ENCODE measurements around the gene UPP1.

The UPP1 gene

DNA sequence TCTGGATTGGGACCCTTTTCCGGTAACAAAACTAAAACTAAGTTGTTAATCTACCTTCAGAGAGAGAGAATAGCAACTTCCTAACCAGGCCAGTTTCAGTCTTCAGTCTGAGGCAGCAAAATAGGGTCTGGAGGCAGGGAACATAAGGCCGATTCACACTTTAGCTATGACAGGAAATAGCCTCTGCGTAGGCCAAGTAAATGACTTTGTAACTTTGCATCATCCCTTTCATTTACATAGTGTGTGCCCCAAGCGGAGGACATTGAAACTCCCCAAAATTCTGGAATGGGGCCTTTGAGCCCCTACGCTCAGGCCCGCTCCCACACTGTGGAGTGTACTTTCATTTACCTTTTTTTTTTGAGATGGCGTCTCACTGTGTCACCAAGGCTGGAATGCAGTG, 1.7 kb upstream of the UPP1 start:
- DNase-seq = peak; percentile 70

DNA sequence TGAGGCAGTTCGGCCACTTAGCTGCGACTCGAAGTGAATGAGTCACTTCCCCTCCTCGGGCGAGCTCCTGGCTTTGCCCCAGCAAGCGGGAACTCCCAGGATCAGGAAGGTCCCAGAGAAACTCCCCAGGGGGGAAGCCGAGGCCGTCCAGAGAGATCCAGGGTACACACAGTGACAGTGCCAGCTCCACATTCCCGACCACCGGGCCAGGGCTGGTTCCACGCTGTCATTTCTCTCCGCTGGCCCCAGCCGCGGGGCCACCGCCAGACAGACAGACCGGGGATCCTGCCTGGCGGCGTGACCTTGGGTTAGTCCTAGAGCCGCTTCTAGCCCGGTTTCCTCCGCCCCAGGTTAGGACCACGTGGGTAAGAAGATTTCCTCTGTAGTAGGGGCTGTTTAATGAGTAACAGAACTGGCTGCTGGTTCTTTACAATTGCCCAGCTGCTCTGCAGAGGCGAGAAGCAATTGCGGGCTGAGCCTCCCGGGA, 463 bp upstream of the UPP1 start:
- peak; percentile 92 for DNase-seq

GRCh38 chr7:48090095-48090805, 1.2 kb downstream of the UPP1 start:
- no peak for DNase-seq

DNA sequence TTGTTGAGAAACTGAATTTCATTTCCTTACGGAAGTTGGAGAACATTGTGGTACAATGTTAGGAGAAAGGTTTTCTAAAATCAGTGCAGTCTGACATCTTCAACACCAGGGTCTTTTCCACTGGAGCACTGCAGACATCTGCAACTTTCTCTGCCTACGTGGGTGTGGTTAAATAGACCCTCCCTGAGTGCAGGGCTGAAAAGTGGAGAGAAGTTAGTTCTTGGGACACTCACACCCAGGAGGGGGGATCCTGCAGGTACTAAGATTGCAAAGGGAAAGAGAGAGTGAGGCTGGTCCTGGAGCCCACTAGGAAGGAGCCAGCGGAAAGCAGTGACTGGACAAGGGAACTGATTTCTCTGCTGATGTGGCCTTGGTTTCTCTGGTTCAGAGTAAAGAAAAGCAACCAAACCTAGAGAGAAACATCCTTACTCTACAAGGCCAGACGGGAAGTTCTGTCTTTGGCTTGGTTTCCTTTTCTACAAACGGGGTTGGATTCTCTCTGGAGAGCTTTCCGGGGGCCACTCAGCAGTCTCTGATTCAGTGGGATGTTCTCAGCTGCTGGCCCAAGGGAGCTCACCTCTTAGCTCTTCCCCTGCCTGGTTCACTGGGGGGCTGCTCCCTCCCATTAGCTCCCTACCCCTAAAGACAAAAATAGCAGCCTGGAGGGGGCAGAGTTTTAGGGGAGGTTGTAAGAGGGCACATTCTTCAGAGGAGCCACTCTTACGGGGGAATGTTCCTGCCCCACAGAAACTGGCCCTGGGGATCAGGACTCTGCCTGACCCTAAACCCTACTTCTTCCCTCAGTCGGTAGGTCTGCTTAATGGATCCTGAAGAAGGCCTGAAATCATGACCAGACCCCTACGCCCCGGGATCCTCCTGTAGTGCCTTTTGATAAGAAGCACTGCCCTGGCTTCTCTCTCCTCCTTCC, 2.7 kb downstream of the UPP1 start:
- DNase-seq = no peak

GRCh38 chr7:48094861-48095293, 5.8 kb downstream of the UPP1 start:
- DNase-seq = no peak

DNA sequence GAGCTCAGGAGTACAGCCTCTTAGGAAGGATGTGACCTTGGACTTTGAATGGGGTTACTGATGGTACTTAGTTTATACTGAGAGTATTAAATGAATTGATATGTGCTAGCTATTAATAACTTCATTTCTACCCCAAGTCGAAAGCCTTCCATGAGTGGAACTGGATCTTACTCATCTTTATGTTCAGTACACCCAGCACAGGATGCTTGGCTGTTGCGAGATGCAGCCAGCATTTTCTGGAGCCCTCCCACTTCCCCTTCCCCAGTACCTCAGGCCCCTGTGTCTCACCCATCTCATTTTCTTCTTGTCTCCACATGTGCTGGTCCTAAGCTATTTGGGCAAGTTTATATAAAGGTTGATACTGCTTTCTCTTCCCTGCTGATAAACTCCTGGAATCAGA, 7.2 kb downstream of the UPP1 start:
- peak; percentile 55 for DNase-seq

DNA sequence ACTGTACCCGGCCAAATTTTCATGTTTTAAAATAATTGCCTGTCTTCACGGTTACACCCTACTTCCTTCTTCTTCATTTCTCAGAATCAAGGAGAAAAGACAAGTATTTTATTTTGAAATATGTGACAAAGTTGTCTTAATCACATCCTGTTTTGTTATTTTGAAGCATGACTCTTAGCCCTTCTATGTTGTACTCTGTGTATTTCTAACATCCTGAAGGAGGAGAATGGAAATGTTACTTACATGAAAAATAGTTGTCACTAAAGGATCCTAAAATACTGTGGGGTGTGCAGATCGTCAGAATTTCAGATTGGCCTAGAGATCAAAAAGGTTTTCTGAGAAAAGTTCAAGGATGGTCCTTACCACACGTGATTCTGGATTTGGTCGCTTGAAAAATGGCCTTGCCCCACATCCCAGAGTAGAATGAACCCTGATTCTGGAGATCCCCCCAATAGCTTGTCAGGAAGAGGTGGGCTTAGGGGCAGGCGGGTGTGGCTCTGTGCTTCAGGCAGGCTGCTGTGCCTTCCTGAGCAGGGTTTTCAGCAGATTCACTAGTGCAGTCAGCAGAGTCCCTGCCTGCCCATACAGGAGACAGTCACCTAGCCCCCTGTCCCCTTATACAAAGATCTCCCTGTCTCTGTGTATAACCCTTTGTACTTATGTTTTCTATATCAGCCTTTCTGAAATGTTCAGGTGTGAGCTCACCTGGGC, 8.6 kb downstream of the UPP1 start:
- DNase-seq = no peak

DNA sequence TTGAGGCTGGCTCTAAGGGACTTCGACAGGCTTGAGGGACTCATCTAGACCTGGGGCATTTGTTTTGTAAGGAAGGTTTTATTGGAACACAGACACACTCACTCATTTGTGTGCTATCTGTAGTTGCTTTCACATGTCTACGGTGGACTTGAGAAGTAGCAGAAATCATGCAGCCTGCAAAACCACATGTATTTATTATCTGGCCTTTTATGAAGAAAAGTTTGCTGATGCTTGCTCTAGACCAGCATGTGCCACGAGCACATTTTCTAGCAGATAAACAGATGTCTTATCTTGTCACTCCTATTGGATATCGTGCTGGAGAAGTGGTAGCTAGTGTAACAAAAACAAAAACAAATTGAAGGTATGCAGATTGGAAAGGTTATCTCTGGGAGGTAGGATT, 9.8 kb downstream of the UPP1 start:
- DNase-seq = no peak

GRCh38 chr7:48099781-48100180, 10.7 kb downstream of the UPP1 start:
- DNase-seq = no peak

- no peak for DNase-seq
Measured at GRCh38 chr7:48101352-48101751, 12.3 kb downstream of the UPP1 start.

DNA sequence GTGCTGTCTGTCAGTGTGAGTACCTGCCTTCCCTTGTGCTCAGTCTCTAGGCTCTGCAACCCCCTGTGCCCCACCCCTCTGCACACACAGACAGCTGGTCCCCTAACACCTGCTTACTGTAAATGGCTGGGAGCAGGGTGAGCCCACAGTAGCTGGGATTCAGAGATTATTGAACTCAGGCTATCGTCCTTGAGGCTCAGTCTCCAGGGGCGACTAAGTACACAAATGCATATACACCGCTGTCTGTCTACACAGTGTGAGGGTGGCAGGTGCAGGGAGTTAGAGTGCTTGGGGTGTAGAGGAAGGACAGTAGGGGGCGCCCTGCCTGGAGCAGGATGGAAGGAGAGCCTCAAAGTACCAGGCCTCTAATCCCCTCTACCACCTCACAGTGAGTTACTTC, 12.9 kb downstream of the UPP1 start:
- DNase-seq = no peak

DNA sequence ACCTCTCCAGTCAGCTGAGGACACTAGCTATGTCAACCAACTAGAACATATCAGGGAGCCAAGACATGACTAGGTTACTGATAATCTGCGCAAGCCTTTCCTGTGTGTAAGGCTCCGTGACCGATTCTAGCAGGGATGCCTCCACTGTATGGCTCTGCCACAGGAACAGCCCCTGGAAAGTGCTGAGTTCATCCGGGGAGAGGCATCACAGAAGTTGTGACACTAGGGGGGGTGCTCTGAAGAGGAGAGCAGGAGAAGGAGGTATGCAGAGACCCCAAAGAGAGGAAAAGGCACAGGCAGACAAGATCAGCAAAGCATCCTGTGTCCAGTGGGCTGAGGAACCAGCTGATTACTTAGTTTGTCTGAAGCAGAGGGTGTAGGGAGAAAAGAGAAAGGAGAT, 13.5 kb downstream of the UPP1 start:
- DNase-seq = no peak

- DNase-seq = no peak
Measured at GRCh38 chr7:48105045-48105444, 16.0 kb downstream of the UPP1 start.

DNA sequence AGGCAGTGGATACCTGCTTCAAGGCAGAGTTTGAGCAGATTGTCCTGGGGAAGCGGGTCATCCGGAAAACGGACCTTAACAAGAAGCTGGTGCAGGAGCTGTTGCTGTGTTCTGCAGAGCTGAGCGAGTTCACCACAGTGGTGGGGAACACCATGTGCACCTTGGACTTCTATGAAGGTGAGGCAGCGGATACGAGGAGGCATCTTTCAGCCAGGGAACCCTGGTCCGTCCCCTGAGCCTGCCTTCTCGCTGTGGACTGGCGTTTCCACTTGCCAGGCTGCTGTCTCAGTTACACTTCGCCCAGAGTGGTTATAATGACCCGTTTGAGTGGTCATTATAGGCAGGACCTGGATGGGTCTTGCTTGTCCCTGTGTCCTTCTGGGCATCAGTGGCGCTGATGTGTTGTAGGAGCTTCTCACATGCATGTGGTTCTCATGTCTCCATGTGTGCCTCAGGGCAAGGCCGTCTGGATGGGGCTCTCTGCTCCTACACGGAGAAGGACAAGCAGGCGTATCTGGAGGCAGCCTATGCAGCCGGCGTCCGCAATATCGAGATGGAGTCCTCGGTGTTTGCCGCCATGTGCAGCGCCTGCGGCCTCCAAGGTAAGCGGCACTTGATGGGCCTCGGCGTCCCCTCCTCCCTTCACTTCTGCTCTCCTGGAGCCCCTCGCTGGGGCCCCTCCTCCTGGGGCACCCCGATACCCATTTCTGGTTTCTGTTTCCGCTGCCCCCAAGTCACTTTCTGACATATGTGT, 18.0 kb downstream of the UPP1 start:
- DNase-seq = no peak

DNA sequence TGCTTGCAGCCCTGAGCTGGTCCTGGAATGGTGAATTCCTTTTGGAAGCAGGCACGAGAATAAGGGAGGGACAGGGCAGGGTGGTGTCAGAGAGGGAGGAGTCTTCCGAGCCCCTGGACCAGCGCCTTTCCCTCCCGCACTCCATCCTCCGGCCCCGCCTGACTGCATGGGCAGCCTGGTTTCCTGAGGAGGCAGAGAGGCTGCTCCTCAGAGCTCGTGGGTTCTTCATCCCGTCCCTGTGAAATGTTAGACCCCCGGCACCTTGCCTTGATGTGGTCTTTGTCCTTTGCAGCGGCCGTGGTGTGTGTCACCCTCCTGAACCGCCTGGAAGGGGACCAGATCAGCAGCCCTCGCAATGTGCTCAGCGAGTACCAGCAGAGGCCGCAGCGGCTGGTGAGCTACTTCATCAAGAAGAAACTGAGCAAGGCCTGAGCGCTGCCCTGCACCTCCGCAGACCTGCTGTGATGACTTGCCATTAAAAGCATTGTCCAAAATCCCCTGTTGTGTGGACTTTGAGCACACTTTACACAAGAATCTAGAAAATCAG, 18.9 kb downstream of the UPP1 start:
- DNase-seq = no peak

DNA sequence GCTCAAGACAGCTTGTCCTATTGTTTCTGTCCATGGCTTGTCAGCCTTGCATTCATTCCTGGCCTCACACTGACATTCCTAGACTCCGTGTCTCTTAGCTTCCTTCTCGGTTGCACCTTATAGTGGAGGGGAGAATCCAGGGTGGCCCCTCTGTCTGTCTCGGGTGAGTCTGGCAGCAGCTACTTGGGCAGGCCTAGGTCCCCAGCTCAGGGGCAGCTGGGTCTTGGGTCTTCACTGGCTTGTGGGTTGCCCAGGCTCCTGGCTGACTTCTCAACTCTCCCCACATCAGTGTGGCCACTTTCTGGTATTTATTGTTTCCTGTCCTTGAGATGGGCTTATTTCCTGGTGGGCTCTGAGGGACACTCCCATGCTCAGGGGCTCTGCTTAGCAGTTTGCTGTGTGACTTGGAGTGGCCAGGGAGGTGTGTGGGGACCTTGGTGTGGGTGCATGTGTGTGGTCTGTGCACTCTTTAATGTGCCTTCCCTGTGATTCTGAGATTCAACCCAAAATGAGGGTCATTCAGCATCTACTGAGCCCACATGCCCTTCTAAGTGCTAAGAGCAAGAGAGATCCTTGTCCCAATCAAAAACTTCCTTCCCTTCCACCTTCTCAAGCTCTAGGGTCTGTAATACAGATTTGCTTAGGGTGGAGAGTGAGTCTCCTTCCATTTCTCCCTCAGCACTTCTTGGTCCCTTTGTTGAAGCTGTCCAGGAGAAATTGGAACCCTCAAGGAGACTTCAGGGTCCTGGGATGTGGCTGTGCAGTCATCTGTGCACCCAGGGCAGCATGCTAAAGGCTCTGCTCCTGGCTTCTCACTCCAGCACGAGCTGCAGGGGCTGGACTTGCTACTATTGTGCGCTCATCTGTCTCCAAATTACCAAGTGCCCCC, 20.1 kb downstream of the UPP1 start:
- DNase-seq = no peak

- DNase-seq = peak; percentile 87
Measured at GRCh38 chr7:48109848-48110663, 21.0 kb downstream of the UPP1 start.

DNA sequence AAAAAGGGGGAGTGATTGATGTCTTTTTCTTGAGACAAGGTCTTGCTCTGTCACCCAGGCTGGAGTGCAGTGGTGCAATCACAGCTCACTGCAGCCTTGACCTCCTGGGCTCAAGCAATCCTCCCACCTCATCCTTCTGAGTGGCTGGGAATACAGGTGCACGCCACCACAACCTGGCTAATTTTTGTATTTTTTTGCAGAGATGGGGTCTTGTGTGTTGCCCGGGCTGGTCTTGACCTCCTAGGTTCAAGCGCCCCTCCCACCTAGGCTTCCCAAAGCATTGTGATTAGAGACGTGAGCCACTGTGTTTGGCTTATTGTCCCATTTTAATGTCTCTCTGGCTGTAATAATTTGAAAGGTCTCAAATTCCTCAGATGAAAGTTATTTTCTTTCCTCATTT, 21.8 kb downstream of the UPP1 start:
- DNase-seq = no peak

DNA sequence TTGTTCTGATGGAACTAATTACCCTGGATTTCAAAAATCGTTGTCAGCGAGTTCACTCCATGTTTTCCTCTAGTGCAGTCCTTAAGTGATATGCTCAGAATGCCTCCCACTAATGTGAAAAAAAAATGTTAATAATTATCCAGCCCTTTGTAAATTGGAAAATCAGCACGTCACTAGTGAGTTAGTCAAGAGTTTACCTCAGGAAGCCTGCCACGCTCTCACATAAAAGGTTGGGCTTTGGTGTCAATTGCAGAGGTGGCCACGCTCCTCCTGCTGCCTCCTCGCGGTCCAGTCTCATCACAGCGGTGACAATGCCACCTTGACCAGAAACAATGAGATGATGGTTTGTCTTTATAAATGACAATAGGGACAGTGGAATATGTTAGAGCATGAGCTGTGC, 22.5 kb downstream of the UPP1 start:
- no peak for DNase-seq

- no peak for DNase-seq
Measured at GRCh38 chr7:48112401-48113165, 23.5 kb downstream of the UPP1 start.

All from activated CD4-positive, alpha-beta T cell treated with anti-CD3 and anti-CD28 coated beads, Interleukin-10, Interleukin-2, amounts not matched to agents 100 ng/mL and 50 ng/mL, durations not matched to agents 16 hours and 8 hours (primary cell).